Spleen (tissue), 7 donors: ENCODE data around the gene TLDC2.

Experiments used
- POLR2A ChIP-seq, 3 donors: fragments of 450-650 bp; IDR thresholded peaks; one replicate each; pipeline ENCODE4 v1.5.1; 2017; ENCODE audit warnings: antibody characterized with exemption in 3 of 3, mild to moderate bottlenecking in 1 of 3
- TF ChIP-seq, protein P1 (sequence below), 11 experiments: fragments of 200-600 bp in 7 of 11; fragments of 450-650 bp in 4 of 11; sonication (generic) in 4 of 11; IDR thresholded peaks in 8 of 11; conservative IDR thresholded peaks in 3 of 11; 1 replicate in 7 of 11; 2 replicates in 4 of 11; pipeline versions ENCODE4 v1.4.0 to v1.8.0; 2016 to 2021; ENCODE audit warnings: antibody characterized with exemption in 11 of 11, inconsistent platforms in 4 of 11, mild to moderate bottlenecking in 1 of 11
- donor health status: DM: no; HTN: no; CAD: no; lungs with moderate emphysema.
- donor health status: DM: no; HTN: no; CAD: no.
- donor health status: DM: no; HTN: no; CAD: no.

DNA sequence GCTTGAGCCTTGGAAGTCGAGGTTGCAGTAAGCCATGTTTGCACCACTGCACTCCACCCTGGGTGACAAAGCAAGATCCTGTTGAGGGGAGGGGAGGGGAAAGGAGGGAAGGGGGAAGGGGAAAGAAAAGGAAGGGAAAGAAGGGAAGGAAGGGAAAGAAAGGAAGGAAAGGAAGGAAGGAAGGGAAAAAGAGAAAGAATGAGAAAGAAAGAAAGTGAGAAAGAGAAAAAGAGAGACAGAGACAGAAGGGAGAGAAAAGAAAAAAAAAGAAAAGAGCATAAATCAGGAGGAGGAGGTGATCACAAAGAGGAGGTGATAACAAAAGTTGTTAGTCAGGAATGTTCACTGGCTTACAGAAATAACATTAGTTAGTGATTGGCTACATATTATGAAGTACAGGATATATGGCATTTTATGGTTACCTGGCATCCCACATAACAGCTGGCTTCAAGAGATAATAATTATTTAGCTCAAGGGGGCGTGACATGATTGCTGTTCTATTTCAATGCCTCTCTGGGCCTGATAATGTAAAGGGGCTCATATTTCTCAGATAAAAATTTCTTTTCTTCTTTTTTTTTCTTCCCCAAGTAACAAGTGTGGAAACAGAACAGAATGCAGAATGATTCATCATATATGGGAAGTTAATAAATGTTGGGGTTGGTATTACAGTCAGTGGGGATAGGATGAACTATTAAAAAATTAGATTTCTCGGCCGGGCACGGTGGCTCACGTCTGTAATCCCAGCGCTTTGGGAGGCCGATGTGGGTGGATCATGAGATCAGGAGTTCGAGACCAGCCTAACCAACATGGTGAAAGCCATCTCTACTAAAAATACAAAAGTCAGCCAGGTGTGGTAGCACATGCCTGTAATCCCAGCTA, 48.5 kb downstream of the TLDC2 start:
- TF ChIP-seq, protein P1, sequence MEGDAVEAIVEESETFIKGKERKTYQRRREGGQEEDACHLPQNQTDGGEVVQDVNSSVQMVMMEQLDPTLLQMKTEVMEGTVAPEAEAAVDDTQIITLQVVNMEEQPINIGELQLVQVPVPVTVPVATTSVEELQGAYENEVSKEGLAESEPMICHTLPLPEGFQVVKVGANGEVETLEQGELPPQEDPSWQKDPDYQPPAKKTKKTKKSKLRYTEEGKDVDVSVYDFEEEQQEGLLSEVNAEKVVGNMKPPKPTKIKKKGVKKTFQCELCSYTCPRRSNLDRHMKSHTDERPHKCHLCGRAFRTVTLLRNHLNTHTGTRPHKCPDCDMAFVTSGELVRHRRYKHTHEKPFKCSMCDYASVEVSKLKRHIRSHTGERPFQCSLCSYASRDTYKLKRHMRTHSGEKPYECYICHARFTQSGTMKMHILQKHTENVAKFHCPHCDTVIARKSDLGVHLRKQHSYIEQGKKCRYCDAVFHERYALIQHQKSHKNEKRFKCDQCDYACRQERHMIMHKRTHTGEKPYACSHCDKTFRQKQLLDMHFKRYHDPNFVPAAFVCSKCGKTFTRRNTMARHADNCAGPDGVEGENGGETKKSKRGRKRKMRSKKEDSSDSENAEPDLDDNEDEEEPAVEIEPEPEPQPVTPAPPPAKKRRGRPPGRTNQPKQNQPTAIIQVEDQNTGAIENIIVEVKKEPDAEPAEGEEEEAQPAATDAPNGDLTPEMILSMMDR (IDR thresholded peaks at IDR 0.05 in 8 of 11, conservative IDR thresholded peaks at IDR 0.05 in 3 of 11), result no peak
- TF ChIP-seq POLR2A (IDR thresholded peaks at IDR 0.05), result no peak
